Glutamatergic neuron (in vitro differentiated cells): ENCODE measurements around the gene CDHR2. TPM values are rescaled to one million over a fixed set of nuclear protein-coding genes. Genes with fewer than 3 reads are reported as not detected.

Source experiments
- DNase-seq: peaks from one replicate; pipeline ENCODE4 v3.0.0; 2022
- H3K27ac Mint-ChIP-seq: one replicate; pipeline ENCODE4 v1.8.0; 2020; ENCODE audit warnings: mild to moderate bottlenecking, mixed read lengths, inconsistent platforms; ENCODE audit not compliant: unreplicated experiment
- H3K27me3 Mint-ChIP-seq: one replicate; pipeline ENCODE4 v1.8.0; 2020; ENCODE audit warnings: mild to moderate bottlenecking, moderate library complexity, mixed read lengths, inconsistent platforms; ENCODE audit not compliant: unreplicated experiment
- H3K36me3 Mint-ChIP-seq: one replicate; pipeline ENCODE4 v1.8.0; 2020; ENCODE audit warnings: mild to moderate bottlenecking, mixed read lengths, inconsistent platforms; ENCODE audit not compliant: unreplicated experiment
- H3K4me1 Mint-ChIP-seq: one replicate; pipeline ENCODE4 v1.8.0; 2020; ENCODE audit warnings: mild to moderate bottlenecking, low read depth, mixed read lengths, inconsistent platforms; ENCODE audit not compliant: unreplicated experiment
- H3K4me3 Mint-ChIP-seq: one replicate; pipeline ENCODE4 v1.8.0; 2020; ENCODE audit warnings: mild to moderate bottlenecking, mixed read lengths, inconsistent platforms; ENCODE audit not compliant: unreplicated experiment
- H3K9me3 Mint-ChIP-seq: one replicate; pipeline ENCODE4 v1.8.0; 2020; ENCODE audit warnings: mild to moderate bottlenecking, moderate library complexity, mixed read lengths, inconsistent platforms; ENCODE audit not compliant: unreplicated experiment
- total RNA-seq: library from RNA; stranded (reverse); fragmentation: NEBNext Ultra II Directional; extraction: Animal tissue kit (Norgen Biotek cat#: 25700); gene quantifications from one replicate; pipeline ENCODE4 v1.2.1, GENCODE V29; 2021; ENCODE audit not compliant: unreplicated experiment
- TF ChIP-seq, protein P1 (sequence below): fragments of 200-600 bp; sonication (generic); IDR thresholded peaks from one replicate; pipeline ENCODE4 v1.5.0; 2021; ENCODE audit not compliant: partially characterized antibody, unreplicated experiment

CDHR2 gene
- total RNA-seq, 1 donor from 2014 or later, result 0.29 TPM

DNA sequence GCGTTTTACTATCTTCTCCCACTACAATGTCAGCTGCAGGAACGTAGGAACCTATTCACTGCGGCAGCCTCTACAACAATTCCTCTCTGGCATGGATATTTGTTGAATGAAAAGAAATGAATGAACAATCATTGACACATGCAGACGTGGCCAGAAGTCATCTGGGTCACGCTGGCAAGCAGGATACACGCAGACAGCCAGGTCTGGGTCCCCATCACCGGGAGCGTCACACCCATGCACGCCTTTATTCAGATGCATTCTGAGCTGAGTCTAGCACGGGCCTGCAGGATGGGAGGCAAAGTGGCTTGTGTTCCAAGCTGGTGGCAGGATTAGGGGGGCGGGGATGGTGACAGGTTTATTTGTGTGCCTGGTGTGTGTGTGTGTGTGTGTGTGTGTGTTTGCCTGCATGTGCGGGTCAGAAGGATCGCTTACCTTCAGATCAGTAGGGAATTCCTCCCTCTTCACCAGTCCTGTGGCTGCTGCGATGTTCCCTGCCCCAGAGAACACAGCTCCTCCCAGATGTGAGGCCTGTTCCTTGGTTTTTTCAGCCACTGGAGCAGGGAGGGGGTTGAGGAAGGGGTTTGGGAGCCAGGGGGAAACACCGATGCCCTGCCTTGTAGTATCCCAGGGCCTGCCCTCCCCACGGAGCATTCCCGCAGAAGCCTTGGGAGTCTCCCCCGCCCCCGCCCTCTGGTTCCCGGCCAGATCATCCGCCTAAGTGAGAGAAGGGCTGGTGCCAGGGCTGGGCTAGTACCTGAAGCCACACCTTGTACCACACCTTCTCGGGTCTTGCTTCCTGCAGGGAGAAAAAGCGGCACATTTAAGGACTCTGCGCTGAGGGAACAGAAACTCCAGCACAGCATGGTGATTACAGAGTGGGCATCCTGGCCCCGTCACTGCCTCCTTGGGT, 77.1 kb downstream of the CDHR2 start:
- no peak for DNase-seq
- no peak overlapping the region for H3K4me3 Mint-ChIP-seq
- TF ChIP-seq, protein P1, sequence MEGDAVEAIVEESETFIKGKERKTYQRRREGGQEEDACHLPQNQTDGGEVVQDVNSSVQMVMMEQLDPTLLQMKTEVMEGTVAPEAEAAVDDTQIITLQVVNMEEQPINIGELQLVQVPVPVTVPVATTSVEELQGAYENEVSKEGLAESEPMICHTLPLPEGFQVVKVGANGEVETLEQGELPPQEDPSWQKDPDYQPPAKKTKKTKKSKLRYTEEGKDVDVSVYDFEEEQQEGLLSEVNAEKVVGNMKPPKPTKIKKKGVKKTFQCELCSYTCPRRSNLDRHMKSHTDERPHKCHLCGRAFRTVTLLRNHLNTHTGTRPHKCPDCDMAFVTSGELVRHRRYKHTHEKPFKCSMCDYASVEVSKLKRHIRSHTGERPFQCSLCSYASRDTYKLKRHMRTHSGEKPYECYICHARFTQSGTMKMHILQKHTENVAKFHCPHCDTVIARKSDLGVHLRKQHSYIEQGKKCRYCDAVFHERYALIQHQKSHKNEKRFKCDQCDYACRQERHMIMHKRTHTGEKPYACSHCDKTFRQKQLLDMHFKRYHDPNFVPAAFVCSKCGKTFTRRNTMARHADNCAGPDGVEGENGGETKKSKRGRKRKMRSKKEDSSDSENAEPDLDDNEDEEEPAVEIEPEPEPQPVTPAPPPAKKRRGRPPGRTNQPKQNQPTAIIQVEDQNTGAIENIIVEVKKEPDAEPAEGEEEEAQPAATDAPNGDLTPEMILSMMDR, result no peak
- peaks cover 9% of the 10 kb centered on the region for H3K9me3 Mint-ChIP-seq
- H3K36me3 Mint-ChIP-seq, result no peaks in the 10 kb centered on the region
- peaks cover 20% of the 10 kb centered on the region for H3K27me3 Mint-ChIP-seq
- H3K27ac Mint-ChIP-seq, result no peak overlapping the region
- peaks cover 19% of the 10 kb centered on the region for H3K4me1 Mint-ChIP-seq

DNA sequence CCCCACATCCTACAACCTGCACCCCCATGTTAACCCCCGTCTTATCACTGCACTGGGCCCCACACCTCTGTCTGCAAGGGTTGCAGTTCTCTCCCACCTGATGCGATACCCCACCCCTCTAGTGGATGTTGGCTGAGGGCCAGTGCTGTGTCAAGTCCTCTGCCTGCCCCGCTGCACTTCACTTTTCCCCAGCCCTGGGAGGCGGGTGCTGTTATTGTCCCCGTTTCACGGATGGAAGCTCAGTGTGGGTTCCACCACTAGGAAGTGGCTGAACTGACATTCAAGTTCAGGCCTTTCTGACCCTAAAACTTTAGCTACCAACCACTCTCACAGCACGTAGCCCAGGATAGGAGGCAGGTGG, 77.7 kb downstream of the CDHR2 start:
- Mint-ChIP-seq H3K27me3 (peaks cover 26% of the 10 kb centered on the region), H3K4me3 (no peak overlapping the region), H3K27ac (no peak overlapping the region), H3K9me3 (peaks cover 9% of the 10 kb centered on the region), H3K36me3 (no peaks in the 10 kb centered on the region), H3K4me1 (peaks cover 19% of the 10 kb centered on the region)
- DNase-seq, result no peak
- TF ChIP-seq, protein P1, result no peak

DNA sequence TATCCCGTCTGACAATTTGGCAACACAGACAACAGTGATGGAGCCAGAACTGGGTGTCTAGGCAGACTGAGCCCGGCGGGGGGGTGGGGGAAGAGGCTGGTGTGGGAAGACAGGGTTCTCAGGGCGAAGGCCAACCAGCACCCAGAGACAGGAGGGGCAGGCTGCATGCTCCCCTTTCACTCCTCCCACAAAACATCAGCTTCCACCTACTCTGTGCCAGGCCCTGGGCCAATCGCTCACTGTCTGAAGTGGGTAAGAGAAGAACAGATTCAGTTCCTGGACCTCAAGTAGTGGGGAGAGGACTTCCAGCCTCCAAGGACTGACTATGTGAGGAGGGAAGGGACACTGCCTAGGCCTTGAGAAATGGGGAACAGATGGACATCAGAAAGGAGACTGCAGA, 78.4 kb downstream of the CDHR2 start:
- DNase-seq, result no peak
- peaks cover 9% of the 10 kb centered on the region for H3K9me3 Mint-ChIP-seq
- no peak overlapping the region for H3K27ac Mint-ChIP-seq
- TF ChIP-seq, protein P1, result no peak
- no peaks in the 10 kb centered on the region for H3K36me3 Mint-ChIP-seq
- H3K27me3 Mint-ChIP-seq, result peaks cover 26% of the 10 kb centered on the region
- H3K4me1 Mint-ChIP-seq, result peaks cover 19% of the 10 kb centered on the region
- H3K4me3 Mint-ChIP-seq, result no peak overlapping the region

DNA sequence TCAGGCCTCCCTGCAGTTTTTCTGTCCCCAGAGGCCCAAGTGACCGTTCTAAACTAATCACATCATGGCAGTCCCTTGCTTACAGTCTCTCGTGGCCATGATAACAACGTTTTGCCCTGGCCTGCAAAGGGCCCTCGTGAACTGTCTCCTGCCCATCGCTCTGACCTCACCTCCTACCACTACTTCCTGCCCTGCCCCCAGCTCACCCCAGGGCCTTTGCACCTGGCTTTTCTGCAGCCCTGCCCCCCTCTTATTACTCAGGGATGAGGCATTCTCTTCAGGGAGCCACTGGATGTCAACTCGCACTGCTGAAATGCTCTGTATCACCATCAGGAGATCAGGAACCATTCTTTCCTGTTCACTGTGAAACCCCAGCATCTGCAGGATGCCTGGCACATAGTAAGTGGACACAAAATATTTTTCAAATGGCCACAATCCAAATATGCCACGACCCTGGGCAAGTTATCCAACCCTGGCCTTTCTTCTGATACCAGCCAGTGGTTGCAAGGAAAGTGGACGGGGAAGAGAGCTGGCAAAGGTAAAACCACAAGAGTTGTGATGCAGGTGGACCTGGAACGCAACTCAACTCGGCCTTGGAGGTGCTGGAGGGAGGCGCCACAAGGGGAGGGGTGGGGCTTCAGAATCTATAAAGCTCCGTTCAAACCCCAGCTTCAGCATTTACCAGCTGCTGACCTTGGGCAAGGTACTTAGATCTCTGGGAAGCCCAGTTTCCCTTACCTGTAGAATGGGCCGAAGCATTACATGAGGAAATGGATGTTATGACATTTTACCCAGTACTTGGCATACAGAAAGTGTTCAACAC, 79.5 kb downstream of the CDHR2 start:
- H3K36me3 Mint-ChIP-seq, result no peaks in the 10 kb centered on the region
- peaks cover 9% of the 10 kb centered on the region for H3K9me3 Mint-ChIP-seq
- H3K4me3 Mint-ChIP-seq, result peak overlapping the region; percentile 52
- TF ChIP-seq, protein P1, result no peak
- H3K4me1 Mint-ChIP-seq, result peaks cover 19% of the 10 kb centered on the region
- no peak overlapping the region for H3K27ac Mint-ChIP-seq
- peaks cover 26% of the 10 kb centered on the region for H3K27me3 Mint-ChIP-seq
- DNase-seq, result no peak
